ENCODE measurements around the gene REM1.
"Not testable (repeated sequence)": the region's sequence is repeated elsewhere in the genome, so short reads cannot be mapped to it uniquely, and the experiment has no call there.

Gene REM1, protein sequence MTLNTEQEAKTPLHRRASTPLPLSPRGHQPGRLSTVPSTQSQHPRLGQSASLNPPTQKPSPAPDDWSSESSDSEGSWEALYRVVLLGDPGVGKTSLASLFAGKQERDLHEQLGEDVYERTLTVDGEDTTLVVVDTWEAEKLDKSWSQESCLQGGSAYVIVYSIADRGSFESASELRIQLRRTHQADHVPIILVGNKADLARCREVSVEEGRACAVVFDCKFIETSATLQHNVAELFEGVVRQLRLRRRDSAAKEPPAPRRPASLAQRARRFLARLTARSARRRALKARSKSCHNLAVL

DNA sequence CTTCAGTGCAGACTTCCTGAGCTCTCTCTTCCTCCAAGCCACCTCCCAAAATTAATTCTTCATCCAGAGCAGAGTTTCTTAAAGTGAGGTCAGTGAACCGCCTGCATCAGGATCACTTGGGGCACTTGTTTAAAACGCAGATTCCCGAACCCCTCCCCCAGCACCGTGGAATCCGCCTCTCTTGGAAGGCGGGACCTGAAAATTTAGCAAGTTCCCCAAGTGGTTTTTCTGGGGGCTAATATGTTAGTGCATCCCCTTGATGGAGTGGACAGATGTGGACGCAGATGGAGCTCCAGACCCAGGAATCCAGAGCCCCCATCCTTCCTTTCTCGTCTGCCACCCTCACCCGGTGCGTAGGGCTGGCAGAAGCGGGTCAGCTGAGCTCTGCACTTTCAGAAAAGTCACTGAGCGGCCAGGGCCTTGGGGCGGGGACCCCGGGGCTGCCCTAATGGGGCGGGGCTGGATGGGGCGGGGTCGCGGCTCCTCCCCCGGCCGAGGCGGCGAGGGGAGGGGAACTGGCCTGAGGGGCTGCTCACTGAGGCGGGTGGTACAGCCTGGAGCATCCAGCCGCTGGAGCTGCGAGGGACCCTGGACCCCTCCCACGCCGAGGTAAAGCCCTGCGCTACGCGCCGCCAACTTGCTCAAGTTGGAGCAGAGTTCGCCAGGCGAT lies at the start of gene REM1, which contains the start of gene DEFB124:
TSS of gene REM1 (plus strand) at position 531 of the 670 bp plus-strand sequence. CDS start 1,158 bp downstream, outside the sequence.
TSS of gene DEFB124 (minus strand) at position 370 of the 670 bp plus-strand sequence. CDS start 2,114 bp downstream, outside the sequence.
- no peak for DNase-seq (ENCODE audit: low read depth)

DNA sequence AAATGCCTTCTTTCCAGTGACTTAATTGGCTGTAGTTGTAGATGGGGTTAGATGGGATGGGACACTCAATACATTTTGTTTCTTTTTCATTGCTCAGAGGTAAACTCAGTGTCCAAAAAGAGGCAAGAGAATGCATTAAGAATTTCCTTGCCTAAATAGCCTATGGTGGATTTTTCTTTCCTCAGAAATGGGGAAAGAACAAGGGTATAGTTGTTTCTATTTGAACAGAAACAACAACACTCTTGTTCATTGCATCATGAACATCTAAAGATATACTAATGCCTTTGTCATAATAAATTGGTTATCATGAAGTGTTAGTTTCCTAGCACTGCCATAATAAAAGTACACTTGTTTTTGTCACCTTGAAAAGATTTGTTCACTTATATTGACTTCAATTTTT lies 49.3 kb upstream of the REM1 start:
- DNase-seq (ENCODE audit: low read depth): no peak

DNA sequence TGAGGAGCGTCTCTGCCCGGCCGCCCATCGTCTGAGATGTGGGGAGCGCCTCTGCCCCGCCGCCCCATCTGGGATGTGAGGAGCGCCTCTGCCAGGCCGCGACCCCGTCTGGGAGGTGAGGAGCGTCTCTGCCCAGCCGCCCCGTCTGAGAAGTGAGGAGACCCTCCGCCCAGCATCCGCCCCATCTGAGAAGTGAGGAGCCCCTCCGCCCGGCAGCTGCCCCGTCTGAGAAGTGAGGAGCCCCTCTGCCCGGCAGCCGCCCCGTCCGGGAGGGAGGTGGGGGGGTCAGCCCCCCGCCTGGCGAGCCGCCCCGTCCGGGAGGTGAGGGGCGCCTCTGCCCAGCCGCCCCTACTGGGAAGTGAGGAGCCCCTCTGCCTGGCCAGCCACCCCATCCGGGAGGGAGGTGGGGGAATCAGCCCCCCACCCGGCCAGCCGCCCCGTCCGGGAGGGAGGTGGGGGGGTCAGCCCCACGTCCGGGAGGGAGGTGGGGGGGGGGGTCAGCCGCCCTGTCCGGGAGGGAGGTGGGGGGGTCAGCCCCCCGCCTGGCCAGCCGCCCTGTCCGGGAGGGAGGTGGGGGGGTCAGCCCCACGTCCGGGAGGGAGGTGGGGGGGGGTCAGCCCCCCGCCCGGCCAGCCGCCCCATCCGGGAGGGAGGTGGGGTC lies 48.1 kb upstream of the REM1 start:
- not testable (repeated sequence) for DNase-seq (ENCODE audit: low read depth)

DNA sequence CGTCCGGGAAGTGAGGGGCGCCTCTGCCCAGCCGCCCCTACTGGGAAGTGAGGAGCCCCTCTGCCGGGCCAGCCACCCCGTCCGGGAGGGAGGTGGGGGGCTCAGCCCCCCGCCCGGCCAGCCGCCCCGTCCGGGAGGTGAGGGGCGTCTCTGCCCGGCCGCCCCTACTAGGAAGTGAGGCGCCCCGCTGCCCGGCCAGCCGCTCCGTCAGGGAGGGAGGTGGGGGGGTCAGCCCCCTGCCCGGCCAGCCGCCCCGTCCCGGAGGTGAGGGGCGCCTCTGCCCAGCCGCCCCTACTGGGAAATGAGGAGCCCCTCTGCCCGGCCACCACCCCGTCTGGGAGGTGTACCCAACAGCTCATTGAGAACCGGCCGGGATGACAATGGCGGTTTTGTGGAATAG lies 47.5 kb upstream of the REM1 start:
- not testable (repeated sequence) for DNase-seq (ENCODE audit: low read depth)

DNA sequence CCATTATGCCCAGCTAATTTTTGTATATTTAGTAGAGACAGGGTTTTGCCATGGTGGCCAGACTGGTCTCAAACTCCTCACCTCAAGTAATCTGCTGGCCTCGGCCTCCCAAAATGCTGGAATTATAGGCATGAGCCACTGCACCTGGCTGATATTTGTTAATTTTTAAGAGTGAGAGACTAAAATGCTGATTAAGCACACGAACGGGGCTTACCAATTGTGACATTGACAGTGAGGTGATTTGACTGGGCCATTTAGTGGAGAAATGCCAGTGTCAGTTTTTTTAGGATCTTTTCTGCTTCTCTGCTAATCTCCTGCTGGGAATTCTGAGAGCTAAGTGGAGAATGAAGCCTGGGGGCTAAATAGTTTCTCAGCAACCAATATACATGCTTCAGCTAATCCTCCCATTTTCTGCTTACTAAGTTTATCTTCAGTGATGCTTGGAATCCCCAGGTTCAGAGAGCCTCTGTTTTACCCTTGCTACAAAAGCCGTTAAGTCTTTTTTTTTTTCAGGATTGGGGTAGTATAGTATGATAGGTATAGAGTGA lies 44.4 kb upstream of the REM1 start:
- DNase-seq (ENCODE audit: low read depth): no peak

DNA sequence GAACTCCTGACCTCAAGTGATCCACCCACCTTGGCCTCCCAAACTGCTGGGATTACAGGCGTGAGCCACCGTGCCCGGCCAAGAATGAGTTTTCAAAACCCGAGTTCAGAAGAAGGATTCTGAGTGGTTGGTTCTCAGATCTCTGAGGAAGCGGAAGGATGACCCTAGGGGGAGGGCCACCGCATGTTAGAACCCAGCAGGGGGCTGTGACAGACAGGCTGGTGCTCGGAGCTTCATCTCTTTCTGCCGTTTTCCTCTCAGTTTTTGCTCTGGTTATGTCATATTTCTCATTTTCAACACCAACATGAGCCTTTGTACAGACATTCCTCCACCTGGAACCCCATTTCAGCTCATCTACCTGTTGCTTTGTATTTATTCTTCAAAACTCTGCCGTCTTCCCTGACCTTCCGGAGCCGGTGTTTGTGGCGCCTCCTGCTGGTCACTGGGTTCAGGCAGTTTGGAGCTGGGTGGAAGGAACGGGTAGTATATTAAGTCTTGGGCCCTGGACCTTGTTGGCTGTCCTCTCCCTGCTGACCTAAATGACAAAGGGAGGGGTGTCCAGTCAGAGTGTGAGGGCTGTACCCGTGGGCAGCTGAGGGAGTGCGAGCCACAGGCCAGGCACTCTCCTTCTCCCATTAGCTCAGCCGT lies 35.0 kb upstream of the REM1 start, which contains the start of gene DEFB123:
TSS of gene DEFB123 (plus strand) at position 621 of the 648 bp plus-strand sequence. CDS start 67 bp downstream, outside the sequence.
- no peak for DNase-seq (ENCODE audit: low read depth)

DNA sequence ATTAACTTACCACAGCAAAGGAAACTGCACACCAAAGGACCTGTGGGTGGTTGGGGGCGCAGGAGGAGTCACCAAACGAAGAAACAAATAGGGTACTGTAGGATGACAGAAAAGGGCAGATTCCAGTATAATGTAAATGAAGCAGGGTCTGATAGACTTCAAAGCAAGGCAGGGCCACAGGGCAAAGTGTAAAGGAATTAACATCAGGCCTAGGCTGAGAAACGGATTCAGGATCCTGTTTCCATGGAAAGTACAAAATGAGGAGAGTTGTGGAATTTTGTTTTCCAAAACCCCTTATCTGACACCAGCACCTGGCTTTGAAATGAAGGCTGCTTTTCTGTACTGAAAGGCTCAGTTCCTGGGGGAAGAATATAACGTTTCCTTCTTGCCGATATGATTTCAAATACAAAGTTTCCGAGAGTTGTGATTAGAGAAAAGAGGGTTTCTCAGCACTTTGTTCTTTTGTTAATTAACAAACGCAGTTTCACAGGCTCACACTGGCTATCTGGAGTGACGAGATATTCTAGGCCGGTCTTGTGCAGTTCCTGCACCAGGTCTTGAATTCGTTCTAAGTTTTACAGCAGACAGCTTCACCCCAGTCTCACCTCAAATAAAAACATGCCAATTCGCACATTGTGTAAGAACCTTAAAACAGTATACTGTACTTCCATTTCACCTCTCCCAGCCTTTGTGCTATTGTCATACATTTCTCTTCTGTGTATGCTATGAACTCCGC lies 28.8 kb upstream of the REM1 start:
- DNase-seq (ENCODE audit: low read depth): no peak

DNA sequence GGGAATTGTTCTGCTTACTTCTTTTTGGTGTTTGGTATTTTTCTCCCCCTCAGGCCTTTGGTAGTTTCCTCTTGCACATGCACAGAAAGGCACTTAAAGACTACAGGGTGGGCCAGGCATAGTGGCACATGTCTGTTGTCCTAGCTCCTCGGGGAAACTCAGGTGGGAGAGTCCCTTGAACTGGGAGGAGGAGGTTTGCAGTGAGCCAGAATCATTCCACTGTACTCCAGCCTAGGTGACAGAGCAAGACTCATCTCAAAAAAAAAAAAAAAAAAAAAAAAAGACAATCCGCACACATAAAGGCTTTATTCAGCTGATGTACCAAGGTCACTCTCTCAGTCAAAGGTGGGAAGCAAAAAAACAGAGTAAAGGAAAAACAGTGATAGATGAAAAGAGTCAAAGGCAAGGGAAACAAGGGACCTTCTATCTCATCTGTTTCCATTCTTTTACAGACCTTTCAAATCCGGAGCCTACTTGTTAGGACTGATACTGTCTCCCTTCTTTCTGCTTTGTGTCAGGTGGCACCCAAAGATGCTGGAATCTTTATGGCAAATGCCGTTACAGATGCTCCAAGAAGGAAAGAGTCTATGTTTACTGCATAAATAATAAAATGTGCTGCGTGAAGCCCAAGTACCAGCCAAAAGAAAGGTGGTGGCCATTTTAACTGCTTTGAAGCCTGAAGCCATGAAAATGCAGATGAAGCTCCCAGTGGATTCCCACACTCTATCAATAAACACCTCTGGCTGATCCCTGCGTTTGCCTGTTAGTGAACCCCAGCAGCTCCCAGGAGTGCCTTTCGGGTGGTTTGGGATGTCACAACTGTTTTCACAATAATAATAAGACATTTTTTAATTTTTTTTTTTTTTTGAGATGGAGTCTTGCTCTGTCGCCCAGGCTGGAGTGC lies 25.3 kb upstream of the REM1 start:
- no peak for DNase-seq (ENCODE audit: low read depth)

DNA sequence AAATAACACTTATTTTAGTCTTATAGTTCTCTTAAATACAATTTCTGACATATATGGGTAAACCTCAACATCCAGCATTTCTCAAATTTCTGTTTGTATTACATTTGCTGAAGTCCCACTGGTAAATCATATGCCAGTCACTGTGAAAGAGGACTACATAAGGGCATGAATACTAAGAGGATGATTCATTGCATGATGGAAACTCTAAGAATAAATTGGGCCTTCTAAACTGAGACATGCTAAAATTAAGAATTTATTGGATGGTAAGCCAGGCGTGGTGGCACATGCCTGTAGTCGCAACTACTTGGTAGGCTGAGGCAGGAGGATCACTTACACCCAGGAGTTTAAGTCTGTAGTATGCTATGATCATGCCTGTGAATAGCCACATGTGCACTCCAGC lies 22.5 kb upstream of the REM1 start:
- no peak for DNase-seq (ENCODE audit: low read depth)

DNA sequence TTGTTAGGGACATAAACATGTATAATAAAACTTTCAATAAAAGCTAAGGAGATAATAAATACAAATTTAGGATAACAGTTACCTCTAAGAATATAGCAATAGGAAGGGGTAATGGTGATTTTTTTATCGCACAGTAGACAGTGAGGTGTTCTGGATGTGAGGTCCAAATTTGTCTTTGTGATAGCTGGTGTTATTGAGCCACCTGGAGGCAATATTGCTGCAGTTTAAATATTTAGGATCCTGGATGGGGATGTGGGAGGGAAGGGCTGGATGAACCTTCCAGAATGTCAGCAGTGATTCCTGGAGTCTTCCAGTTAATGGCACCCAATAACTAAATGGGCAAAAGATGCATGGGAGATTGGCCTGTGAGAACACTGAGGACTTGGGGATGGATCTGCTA lies 20.7 kb upstream of the REM1 start:
- no peak for DNase-seq (ENCODE audit: low read depth)

DNA sequence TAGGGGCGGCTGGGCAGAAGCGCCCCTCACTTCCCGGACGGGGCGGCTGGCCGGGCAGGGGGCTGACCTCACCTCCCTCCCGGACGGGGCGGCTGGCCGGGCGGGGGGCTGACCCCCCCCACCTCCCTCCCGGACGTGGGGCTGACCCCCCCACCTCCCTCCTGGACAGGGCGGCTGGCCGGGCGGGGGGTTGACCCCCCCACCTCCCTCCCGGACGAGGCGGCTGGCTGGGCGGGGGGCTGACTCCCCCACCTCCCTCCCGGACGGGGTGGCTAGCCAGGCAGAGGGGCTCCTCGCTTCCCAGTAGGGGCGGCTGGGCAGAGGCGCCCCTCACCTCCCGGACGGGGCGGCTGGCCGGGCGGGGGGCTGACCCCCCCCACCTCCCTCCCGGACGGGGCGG lies 4.1 kb upstream of the REM1 start:
- not testable (repeated sequence) for DNase-seq (ENCODE audit: low read depth)

DNA sequence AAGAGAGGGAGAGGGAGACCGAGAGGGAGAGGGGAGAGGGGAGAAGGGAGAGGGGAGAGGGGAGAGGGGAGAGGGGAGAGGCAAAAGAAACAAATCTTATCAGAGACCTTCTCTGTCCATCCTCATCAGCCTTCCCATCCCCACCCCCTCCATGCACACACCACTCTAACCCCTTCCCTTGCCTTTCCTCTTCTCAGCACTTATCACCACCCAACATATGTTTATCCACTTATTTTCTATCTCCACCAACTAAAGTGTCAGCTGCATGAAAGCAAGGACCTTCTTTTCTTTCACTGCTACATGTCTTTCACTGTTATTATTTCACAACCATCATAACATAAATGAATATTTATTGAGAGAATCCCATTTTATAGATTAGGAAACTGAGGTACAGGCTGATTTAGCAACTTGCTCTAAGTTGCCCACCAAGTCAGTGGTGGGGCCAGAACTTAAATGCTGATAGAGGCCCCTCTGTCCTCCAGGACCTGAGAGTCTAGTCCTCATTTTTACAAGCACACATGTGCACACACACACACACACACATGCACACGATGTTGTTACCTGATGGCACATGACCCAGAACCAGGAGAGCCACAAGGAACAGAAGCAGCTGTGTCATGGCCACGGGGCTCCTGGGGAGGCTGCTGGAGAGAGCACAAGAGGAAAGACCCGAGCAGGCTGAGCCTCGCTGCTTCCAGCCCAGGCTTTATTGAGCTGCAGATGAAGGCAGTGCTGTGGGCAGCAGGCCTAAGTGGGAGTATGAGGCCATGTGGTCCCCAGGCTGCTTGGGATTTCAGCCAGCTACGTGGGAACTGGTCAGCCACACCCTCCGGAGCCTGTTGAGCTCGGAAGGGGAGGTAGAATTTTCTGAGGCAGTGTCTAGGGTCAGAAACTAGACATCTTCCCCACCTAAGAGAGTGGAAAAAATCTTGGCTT lies 2.4 kb upstream of the REM1 start:
- no peak for DNase-seq (ENCODE audit: low read depth)

DNA sequence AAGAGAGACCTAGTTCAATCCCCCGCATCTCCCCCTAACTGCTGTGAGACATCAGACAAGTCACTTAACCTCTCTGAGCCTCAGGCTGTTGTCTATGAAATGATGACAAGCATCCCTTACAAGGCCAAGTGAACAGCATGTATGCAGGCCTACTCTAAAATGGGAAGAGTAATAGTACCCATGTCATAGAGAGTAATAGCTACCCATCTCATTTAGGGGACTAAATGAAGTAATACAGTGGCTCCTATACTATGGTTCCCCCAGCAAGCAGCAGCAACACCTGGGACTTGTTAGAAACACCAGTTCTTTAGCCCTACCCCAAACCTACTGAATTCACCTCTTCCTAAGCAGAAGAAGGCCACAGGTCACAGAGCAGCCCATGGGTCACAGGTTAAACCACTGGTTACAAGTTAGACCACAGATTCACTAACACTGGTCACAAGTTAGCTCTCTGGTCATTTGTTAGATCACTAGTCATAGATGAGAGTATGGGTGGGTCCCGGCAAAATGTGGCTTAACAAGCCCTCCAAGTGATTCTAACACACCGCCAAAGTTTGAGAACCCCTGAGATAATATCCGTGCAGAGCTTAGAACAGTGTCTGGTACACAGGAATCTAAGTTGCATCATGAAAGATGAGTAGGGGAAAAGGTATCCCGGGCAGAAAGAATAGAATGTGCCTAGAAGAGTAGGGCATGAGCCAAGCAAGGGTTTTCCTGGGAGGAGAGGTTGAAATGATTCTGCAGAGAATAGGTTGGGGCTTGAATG lies 1.6 kb upstream of the REM1 start:
- no peak for DNase-seq (ENCODE audit: low read depth)

DNA sequence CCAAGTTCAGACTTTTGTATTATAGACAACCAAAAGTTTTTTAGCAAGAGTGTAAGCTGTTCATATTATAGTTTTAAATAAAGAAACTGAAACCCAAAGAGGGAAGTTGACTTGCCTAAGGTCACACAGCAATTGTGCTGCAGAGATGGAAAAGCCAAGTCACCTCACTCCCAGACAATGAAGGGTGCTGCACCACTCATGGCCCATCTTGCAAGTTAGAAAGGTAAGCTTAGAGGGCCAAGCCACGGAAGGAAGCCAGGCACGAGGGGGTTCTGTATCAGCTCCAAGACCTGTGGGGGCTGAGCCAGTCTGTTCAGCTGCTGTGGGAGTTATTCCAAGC lies 1.0 kb upstream of the REM1 start:
- no peak for DNase-seq (ENCODE audit: low read depth)

DNA sequence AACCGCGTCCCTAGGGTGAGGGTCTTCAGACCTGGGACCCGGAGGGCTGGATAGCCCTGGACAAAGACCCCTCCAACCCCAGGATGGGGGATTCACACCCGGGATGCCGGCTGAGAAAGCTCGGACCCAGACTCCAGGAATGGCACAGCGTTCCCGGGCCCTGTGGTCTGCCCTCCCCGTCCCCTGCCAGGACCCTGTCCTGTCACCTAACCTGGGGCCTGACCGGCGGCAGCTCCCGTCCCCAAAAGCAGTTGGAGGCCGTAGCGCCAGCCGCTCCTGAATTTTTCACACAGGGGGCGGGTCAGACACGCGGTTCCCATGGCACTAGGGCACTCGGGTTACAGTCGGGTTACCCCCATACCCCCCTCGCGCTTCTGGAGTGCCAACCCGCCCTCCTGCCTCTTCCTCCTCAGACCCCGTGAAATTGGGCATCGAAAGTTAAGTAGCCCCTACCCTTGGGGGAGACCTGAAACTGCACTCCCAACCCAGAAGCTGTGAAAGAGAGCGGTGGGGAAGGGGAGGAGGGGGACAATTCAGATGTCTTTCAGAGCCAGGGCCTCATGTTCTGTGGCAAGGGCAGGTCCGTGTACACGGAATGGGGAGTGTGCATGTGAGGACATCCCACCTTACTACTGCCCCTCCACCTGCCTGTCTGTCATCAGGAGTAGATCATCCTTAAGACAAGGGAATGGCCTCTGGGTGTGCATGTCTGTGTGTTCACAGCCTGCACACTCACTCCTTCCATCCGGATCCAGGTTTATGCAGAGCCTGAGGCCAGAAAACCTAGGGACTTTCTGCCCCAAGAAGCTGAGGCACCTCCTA lies 595 bp downstream of the REM1 start:
- DNase-seq (ENCODE audit: low read depth): no peak

DNA sequence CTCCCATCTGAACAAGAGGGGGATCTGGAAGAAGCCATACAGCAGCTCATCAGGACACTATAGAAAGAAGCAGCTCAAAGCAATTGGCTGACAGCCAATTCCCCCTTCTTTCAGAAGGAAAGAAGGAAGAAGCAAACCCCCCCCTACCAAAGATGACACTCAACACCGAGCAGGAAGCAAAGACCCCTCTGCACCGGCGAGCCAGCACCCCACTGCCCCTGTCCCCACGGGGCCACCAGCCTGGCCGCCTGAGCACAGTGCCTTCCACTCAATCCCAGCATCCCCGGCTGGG lies 1.2 kb downstream of the REM1 start:
- DNase-seq (ENCODE audit: low read depth): no peak

DNA sequence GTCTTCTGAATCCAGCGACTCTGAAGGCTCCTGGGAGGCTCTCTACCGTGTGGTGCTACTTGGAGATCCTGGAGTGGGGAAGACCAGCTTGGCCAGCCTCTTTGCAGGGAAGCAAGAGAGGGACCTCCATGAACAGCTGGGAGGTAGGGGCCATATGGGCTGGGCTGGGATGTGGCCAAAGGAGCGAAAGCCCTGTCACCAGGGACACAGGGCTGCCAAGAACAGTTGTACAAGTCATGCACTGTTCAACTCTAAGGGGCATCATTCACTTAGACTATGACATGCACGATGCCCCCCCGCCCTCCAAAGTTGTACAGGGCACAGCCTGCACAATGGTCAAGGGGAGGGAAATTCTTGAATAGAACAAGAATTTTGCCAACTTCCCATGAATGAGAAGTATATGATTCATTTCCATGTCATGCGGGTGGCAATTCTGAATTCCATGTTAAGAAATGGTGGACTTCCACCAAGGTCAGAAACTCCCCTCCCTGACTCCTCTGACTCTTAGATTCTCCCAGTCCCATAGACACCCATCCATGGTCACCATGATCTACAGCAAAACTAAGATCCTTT lies 1.6 kb downstream of the REM1 start:
- DNase-seq (ENCODE audit: low read depth): no peak

DNA sequence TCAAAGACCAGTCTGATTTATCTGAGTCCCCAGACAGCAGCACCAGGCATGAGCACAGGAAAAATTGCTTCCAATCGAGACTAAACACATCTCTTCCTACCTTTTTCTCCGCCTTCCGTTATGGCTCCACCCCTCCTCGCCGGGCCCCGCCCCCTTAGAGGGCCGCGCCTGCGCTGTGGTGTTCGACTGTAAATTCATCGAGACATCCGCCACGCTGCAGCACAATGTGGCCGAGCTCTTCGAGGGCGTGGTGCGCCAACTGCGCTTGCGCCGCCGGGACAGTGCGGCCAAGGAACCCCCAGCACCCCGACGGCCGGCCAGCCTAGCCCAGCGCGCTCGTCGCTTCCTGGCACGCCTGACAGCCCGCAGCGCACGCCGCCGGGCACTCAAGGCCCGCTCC lies 8.9 kb downstream of the REM1 start:
- DNase-seq (ENCODE audit: low read depth): no peak
